ENCODE results near the gene CMC1.

GRCh38 chr3:28212681-28213080 is 28.7 kb upstream of the CMC1 start:
- no peak for TF ChIP-seq CTCF (IDR thresholded peaks at IDR 0.05)
- TF ChIP-seq POLR2A (IDR thresholded peaks at IDR 0.05), result no peak

All from testis (tissue), 2 donors.